Measurements from ENCODE around the gene EMSY. TPM values are rescaled to one million over a fixed set of nuclear protein-coding genes. Genes with fewer than 3 reads are reported as not detected.

The EMSY gene
- polyA plus RNA-seq, 1 donor from 2014 or later: 25.0 TPM

DNA sequence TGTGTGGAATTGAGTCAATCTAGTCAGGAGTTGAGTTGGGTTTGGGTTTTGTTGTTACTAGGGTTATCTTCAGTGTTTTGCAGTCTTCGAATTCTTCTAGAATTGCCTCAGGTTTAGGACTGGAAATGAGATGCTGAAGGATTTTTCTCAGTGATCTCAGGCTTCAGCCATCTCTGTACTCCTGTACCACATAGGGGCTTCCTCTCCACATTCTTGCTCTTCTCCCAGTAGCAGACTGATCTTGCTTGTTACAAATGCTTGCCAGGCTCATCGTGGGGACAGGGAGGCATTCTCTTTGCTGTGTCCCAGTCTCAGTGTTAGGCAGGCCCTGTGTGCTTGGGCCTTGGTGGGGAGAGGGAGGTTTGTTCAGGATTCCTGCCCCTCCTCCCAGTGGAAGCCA is 129.6 kb downstream of the EMSY start:
- no peak overlapping the region for H3K4me2 ChIP-seq (ENCODE audit: low read length)
- H3K27me3 ChIP-seq (ENCODE audit: insufficient read depth, low read depth, low read length): no peaks in the 10 kb centered on the region
- no peaks in the 10 kb centered on the region for H3F3A ChIP-seq (ENCODE audit: insufficient read depth, low read length, poor library complexity, severe bottlenecking)
- no peaks in the 10 kb centered on the region for H3K79me2 ChIP-seq (replicated peaks; ENCODE audit: insufficient read depth, low read length)
- H3K4me3 ChIP-seq (ENCODE audit: low read length): no peak overlapping the region
- H3K9me3 ChIP-seq (ENCODE audit: low read length): no peaks in the 10 kb centered on the region
- H3K9ac ChIP-seq (ENCODE audit: low read length): no peak overlapping the region
- no peaks in the 10 kb centered on the region for H3K9me2 ChIP-seq (ENCODE audit: insufficient read depth, low read length)
- H3K36me3 ChIP-seq (ENCODE audit: insufficient read depth, low read length): no peaks in the 10 kb centered on the region
- no peaks in the 10 kb centered on the region for H4K20me1 ChIP-seq (ENCODE audit: insufficient read depth)
- no peak overlapping the region for H2AFZ ChIP-seq (ENCODE audit: low read depth, low read length)
- TF ChIP-seq SMC3 (conservative IDR thresholded peaks at IDR 0.05; ENCODE audit: poor library complexity): no peak
- TF ChIP-seq EP300 (conservative IDR thresholded peaks at IDR 0.05; ENCODE audit: poor library complexity, severe bottlenecking): no peak
- TF ChIP-seq, protein P1, sequence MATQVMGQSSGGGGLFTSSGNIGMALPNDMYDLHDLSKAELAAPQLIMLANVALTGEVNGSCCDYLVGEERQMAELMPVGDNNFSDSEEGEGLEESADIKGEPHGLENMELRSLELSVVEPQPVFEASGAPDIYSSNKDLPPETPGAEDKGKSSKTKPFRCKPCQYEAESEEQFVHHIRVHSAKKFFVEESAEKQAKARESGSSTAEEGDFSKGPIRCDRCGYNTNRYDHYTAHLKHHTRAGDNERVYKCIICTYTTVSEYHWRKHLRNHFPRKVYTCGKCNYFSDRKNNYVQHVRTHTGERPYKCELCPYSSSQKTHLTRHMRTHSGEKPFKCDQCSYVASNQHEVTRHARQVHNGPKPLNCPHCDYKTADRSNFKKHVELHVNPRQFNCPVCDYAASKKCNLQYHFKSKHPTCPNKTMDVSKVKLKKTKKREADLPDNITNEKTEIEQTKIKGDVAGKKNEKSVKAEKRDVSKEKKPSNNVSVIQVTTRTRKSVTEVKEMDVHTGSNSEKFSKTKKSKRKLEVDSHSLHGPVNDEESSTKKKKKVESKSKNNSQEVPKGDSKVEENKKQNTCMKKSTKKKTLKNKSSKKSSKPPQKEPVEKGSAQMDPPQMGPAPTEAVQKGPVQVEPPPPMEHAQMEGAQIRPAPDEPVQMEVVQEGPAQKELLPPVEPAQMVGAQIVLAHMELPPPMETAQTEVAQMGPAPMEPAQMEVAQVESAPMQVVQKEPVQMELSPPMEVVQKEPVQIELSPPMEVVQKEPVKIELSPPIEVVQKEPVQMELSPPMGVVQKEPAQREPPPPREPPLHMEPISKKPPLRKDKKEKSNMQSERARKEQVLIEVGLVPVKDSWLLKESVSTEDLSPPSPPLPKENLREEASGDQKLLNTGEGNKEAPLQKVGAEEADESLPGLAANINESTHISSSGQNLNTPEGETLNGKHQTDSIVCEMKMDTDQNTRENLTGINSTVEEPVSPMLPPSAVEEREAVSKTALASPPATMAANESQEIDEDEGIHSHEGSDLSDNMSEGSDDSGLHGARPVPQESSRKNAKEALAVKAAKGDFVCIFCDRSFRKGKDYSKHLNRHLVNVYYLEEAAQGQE (IDR thresholded peaks at IDR 0.05; ENCODE audit: borderline replicate concordance): no peak
- no peak for TF ChIP-seq RAD21 (conservative IDR thresholded peaks at IDR 0.05)
- no peak overlapping the region for H3K27ac ChIP-seq (ENCODE audit: low read length)

DNA sequence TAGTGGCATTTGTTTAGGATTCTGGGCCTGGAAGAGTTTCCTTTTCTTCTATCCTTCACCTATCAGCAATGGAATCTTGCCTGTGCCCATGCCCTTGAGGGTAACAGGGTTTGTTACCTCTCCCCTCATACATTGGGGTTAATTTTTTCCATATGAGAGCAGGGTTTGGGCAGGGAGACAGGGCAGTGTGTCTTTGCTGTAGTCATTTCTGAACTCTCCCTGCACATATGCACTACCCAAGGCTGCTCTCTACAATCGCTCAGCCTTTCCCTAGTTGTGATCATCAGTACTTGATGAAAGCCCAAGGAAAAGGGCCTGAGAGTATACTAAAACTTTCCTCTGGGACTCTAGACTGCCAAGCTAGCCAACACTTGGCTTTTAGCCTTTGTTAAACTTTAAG is 130.1 kb downstream of the EMSY start:
- TF ChIP-seq MXI1 (conservative IDR thresholded peaks at IDR 0.05; ENCODE audit: poor library complexity, severe bottlenecking): no peak
- no peak for TF ChIP-seq EZH2 (IDR thresholded peaks at IDR 0.05; ENCODE audit: borderline replicate concordance, insufficient read depth, low read length, poor library complexity, severe bottlenecking)
- TF ChIP-seq EP300 (conservative IDR thresholded peaks at IDR 0.05; ENCODE audit: poor library complexity, severe bottlenecking): no peak
- TF ChIP-seq POLR2AphosphoS5 (IDR thresholded peaks at IDR 0.05): no peak
- no peak for TF ChIP-seq SMC3 (conservative IDR thresholded peaks at IDR 0.05; ENCODE audit: poor library complexity)
- no peaks in the 10 kb centered on the region for H3K79me2 ChIP-seq (replicated peaks; ENCODE audit: insufficient read depth, low read length)
- H3K4me3 ChIP-seq (ENCODE audit: low read length): no peak overlapping the region
- no peaks in the 10 kb centered on the region for H3K27me3 ChIP-seq (ENCODE audit: insufficient read depth, low read depth, low read length)
- no peak overlapping the region for H3K9ac ChIP-seq (ENCODE audit: low read length)
- H3K27ac ChIP-seq (ENCODE audit: low read length): no peak overlapping the region
- no peak overlapping the region for H3K4me2 ChIP-seq (ENCODE audit: low read length)
- H3K9me2 ChIP-seq (ENCODE audit: insufficient read depth, low read length): no peaks in the 10 kb centered on the region
- no peaks in the 10 kb centered on the region for H4K20me1 ChIP-seq (ENCODE audit: insufficient read depth)
- no peak overlapping the region for H2AFZ ChIP-seq (ENCODE audit: low read depth, low read length)
- no peaks in the 10 kb centered on the region for H3K36me3 ChIP-seq (ENCODE audit: insufficient read depth, low read length)
- no peaks in the 10 kb centered on the region for H3F3A ChIP-seq (ENCODE audit: insufficient read depth, low read length, poor library complexity, severe bottlenecking)
- H3K9me3 ChIP-seq (ENCODE audit: low read length): no peaks in the 10 kb centered on the region

DNA sequence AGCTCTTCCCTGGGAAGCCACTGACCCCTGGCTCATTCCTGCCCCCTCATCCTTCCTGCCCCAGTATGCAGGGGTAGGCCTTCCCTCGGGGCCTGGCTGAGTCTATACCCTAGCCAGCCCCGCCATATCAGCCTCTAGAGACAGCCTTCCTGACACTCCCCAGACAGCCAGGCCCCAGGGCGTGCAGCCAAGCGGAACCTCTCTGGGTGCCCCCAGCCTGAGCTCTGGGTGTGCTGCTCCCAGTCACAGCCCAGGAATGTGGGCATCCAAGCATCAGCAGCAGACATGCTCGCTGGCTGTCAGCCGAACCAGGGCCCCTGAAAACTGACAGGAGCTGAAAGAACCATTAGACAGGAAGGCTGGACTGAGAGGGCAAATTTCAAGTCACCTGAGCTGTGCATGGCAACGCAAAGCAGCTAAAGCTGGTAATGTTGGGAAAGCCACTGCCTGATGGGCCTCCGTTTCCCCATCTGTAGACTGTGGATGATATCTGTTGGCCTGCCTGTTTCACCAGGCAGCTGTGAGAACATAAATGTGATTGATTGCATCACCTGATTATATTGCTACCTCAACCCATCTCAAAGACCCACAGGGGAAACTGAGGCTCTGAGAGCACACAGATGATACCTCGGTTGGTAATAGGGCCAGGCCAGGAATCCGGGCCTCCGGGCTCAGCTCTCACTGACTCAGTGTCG is 132.6 kb downstream of the EMSY start:
- no peaks in the 10 kb centered on the region for H3K36me3 ChIP-seq (ENCODE audit: insufficient read depth, low read length)
- H2AFZ ChIP-seq (ENCODE audit: low read depth, low read length): no peak overlapping the region
- no peak for TF ChIP-seq EP300 (conservative IDR thresholded peaks at IDR 0.05; ENCODE audit: poor library complexity, severe bottlenecking)
- no peak for TF ChIP-seq MXI1 (conservative IDR thresholded peaks at IDR 0.05; ENCODE audit: poor library complexity, severe bottlenecking)
- TF ChIP-seq, protein P1 (IDR thresholded peaks at IDR 0.05; ENCODE audit: borderline replicate concordance): no peak
- TF ChIP-seq, protein P2, sequence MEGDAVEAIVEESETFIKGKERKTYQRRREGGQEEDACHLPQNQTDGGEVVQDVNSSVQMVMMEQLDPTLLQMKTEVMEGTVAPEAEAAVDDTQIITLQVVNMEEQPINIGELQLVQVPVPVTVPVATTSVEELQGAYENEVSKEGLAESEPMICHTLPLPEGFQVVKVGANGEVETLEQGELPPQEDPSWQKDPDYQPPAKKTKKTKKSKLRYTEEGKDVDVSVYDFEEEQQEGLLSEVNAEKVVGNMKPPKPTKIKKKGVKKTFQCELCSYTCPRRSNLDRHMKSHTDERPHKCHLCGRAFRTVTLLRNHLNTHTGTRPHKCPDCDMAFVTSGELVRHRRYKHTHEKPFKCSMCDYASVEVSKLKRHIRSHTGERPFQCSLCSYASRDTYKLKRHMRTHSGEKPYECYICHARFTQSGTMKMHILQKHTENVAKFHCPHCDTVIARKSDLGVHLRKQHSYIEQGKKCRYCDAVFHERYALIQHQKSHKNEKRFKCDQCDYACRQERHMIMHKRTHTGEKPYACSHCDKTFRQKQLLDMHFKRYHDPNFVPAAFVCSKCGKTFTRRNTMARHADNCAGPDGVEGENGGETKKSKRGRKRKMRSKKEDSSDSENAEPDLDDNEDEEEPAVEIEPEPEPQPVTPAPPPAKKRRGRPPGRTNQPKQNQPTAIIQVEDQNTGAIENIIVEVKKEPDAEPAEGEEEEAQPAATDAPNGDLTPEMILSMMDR (IDR thresholded peaks at IDR 0.05; ENCODE audit: poor library complexity, severe bottlenecking): no peak
- TF ChIP-seq TAF1 (IDR thresholded peaks at IDR 0.05; ENCODE audit: low read depth): no peak
- TF ChIP-seq SMC3 (conservative IDR thresholded peaks at IDR 0.05; ENCODE audit: poor library complexity): no peak
- no peak for TF ChIP-seq EZH2 (IDR thresholded peaks at IDR 0.05; ENCODE audit: borderline replicate concordance, insufficient read depth, low read length, poor library complexity, severe bottlenecking)
- TF ChIP-seq RAD21 (conservative IDR thresholded peaks at IDR 0.05): no peak
- TF ChIP-seq POLR2AphosphoS5 (IDR thresholded peaks at IDR 0.05): no peak
- H3K9me3 ChIP-seq (ENCODE audit: low read length): no peaks in the 10 kb centered on the region
- H3K4me3 ChIP-seq (ENCODE audit: low read length): no peak overlapping the region
- H3K79me2 ChIP-seq (replicated peaks; ENCODE audit: insufficient read depth, low read length): no peaks in the 10 kb centered on the region
- no peak overlapping the region for H3K4me2 ChIP-seq (ENCODE audit: low read length)
- no peak overlapping the region for H3K27ac ChIP-seq (ENCODE audit: low read length)
- no peaks in the 10 kb centered on the region for H3K27me3 ChIP-seq (ENCODE audit: insufficient read depth, low read depth, low read length)
- no peaks in the 10 kb centered on the region for H3K9me2 ChIP-seq (ENCODE audit: insufficient read depth, low read length)
- no peaks in the 10 kb centered on the region for H3F3A ChIP-seq (ENCODE audit: insufficient read depth, low read length, poor library complexity, severe bottlenecking)
- no peak overlapping the region for H3K9ac ChIP-seq (ENCODE audit: low read length)
- no peaks in the 10 kb centered on the region for H4K20me1 ChIP-seq (ENCODE audit: insufficient read depth)
